GM13977 (cell line): Measurements from ENCODE around the gene RAB4B.
"Not testable (repeated sequence)": the region's sequence is repeated elsewhere in the genome, so short reads cannot be mapped to it uniquely, and the experiment has no call there.

Experiments used
- DNase-seq: peaks from one replicate; pipeline ENCODE4 v3.0.0; 2012; ENCODE audit warnings: low spot score
- CTCF ChIP-seq: IDR thresholded peaks from 2 replicates; pipeline ENCODE4 v1.5.1; 2012; ENCODE audit warnings: mild to moderate bottlenecking, control low read depth; ENCODE audit not compliant: insufficient read depth; ENCODE audit errors: extremely low read depth, missing control alignments
- in situ Hi-C: fragments of 300-500 bp; cut with MboI; formaldehyde crosslinking; loops from one replicate; pipeline ENCODE4 v1.12.0; 2022; ENCODE audit warnings: low sequenced_read_pairs, low pct_unique_long_range_greater_than_20kb, mixed read lengths, inconsistent platforms; ENCODE audit not compliant: unreplicated experiment

Gene RAB4B

DNA sequence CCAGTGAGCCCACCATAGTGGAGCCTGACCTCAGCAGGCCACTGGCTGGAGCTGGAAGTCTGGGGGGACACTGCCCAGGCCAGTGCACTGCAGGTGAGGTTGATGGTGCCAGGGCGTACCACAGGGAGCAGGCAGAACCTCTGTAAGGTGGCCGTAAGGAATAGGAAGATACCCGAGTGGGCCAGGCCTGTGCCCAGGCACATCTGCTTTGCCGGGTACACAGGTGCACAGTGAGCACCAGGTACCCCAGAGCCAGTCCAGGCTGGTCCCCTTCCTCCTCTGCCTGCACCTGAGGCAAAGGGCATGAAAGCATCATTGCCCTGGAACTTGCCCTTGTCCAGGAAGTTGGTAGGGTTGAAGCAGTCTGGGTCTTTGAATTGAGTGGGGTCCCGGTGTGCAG is 30.4 kb downstream of the RAB4B start:
- no peak for TF ChIP-seq CTCF
- in situ Hi-C loops: no loop called here
- no peak for DNase-seq

DNA sequence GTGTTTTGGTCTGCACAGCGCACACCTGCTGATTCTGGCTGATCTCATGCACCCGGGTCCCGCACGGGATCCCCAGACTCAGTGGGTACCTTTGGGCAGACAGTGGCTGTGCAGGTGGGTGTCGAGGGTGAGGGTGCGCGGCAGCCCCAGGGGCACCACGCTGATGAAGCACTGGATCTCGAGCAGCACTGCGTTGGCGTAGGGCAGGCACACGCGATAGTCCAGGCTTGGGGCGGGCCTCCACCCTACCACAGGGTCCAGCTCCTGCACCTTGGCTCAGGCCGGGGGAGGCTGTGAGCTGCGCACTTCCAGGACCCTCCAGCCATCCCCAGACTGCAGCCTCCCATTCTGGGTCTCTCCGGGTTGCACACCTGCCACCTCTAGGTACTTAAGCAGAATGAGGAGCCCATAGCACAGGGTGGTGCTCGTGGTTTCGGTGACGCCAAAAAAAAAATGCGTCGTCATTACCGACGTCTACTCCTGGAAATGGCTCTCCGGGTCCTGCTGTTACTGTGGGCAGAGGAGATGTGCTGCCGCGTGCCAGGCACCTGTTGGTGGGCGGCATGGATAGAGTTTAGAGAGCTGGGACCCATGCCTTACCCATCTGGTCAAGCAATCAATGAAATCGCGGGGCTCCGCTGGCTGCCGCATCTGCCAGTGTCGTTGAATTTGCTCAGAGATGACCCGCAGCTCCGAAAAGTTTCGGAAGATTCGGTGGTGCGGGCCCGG is 31.5 kb downstream of the RAB4B start:
- no peak for DNase-seq
- TF ChIP-seq CTCF: no peak
- in situ Hi-C loops: loop anchor here (10.0 kb wide), 1 partner anchor 155 kb away; no protein-coding TSS in a partner anchor

DNA sequence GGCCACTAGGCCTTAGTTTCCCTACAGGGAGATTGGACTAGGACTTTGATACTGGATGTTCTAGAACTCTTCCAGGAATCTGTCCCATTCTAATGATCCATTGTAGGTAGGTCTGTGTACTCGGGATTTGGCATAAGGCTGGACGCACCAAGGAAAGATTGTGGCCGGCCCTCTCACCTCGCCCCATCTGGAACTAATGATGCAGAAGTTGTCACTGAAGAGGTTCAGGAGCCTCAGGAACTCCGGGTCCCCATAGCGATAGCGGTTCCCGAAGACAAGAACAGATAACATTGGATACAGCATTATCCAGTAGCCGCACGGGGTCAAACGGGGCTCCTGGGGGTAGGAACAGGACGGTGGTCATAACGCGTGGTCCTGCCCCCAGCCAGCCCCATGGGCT is 32.1 kb downstream of the RAB4B start:
- DNase-seq: no peak
- in situ Hi-C loops: loop anchor here (10.0 kb wide), 1 partner anchor 155 kb away; no protein-coding TSS in a partner anchor
- no peak for TF ChIP-seq CTCF

- DNase-seq: not testable (repeated sequence)
- in situ Hi-C loops: loop anchor here (10.0 kb wide), 1 partner anchor 156 kb away; no protein-coding TSS in a partner anchor
These were observed 32.8 kb downstream of the RAB4B start for GRCh38 chr19:40810649-40811408.

DNA sequence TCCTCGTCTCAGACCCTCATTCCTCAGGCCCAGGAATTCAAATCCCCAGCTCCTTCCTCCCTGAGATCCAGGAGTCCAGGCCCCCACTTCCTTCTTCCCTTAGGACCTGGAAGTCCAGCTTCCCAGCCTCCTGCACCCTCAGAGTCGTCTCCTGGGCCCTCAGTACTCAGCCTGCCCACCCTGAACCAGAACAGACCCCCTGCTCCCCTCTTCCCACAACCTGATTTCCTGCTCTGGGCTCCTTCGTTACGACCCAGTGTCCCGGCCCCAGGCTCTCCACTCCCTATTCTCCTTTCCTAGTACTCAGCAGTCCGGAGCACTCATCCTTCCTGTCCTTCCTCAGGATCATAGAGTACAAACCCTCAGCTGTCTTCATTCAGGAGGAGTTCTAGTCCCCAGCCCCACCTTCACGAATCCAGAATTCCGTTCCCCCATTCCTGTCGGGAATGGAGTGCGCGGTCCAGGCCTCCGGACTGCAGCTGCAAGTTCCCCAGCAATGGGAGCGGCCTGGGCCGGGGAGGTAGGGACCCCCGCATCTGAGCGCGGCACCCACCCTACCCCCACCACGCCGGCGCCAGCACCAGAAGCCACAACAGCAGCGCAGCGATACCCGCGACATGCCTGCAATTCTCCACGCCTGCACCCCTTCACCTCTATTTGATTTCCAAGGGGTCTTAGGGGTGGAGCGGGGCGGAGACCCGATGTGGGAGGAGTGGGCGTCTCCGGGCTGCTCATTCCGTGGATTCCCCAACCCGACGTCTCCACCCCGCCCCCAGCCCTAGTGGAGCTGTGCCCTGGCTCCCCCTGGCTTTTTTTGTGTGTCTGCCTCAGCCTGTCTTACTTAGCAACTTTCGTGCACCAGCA is 33.7 kb downstream of the RAB4B start:
- peak; percentile 20 for TF ChIP-seq CTCF
- no peak for DNase-seq
- in situ Hi-C loops: loop anchor here (10.0 kb wide), 1 partner anchor 157 kb away; no protein-coding TSS in a partner anchor

DNA sequence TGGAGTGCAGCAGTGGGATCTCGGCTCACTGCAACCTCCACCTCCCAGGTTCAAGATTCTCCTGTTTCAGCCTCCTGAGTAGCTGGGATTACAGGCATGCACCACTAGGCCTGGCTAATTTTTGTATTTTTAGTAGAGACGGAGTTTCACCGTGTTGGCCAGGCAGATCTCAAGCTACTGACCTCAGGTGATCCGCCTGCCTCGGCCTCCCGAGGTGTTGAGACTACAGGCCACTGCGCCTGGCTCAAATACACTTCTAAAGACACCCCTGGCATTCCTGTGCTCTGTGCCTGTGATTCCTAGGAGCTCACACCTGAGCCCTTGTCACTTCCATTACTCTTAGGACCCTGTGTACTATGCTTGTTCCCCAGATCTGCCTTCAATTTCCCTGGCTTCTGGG is 34.5 kb downstream of the RAB4B start:
- not testable (repeated sequence) for DNase-seq
- in situ Hi-C loops: loop anchor here (10.0 kb wide), 1 partner anchor 158 kb away; no protein-coding TSS in a partner anchor

- DNase-seq: no peak
- TF ChIP-seq CTCF: no peak
- in situ Hi-C loops: loop anchor here (10.0 kb wide), 1 partner anchor 158 kb away; no protein-coding TSS in a partner anchor
These were observed 35.1 kb downstream of the RAB4B start for GRCh38 chr19:40813182-40813581.
